ENCODE measurements around the gene DNM3.

DNA sequence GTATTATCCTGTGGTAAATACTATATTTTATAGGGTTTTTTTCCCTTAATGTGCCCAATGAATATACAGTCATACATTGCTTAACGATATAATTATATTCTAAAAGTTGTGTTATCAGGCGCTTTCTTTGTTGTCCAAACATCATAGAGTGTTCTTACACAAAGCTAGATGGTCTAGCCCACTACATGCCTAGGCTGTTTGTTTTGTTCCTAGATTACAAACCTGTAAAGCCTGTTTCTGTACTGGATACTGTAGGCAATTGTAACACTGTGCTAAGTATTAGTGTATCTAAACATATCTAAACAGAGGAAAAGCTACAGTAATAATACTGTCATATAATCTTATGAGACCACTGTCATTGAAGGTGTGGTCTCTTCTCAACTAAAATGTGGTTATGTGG lies 336.6 kb downstream of the DNM3 start:
- TF ChIP-seq, protein P1, sequence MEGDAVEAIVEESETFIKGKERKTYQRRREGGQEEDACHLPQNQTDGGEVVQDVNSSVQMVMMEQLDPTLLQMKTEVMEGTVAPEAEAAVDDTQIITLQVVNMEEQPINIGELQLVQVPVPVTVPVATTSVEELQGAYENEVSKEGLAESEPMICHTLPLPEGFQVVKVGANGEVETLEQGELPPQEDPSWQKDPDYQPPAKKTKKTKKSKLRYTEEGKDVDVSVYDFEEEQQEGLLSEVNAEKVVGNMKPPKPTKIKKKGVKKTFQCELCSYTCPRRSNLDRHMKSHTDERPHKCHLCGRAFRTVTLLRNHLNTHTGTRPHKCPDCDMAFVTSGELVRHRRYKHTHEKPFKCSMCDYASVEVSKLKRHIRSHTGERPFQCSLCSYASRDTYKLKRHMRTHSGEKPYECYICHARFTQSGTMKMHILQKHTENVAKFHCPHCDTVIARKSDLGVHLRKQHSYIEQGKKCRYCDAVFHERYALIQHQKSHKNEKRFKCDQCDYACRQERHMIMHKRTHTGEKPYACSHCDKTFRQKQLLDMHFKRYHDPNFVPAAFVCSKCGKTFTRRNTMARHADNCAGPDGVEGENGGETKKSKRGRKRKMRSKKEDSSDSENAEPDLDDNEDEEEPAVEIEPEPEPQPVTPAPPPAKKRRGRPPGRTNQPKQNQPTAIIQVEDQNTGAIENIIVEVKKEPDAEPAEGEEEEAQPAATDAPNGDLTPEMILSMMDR (optimal IDR thresholded peaks at IDR 0.05 in 1 of 3, IDR thresholded peaks at IDR 0.05 in 1 of 3, conservative IDR thresholded peaks at IDR 0.05 in 1 of 3; ENCODE audit: extremely low read depth in 1 of 3, insufficient read depth in 2 of 3, low read length in 3 of 3), result no peak
- no peak for TF ChIP-seq EZH2 (IDR thresholded peaks at IDR 0.05; ENCODE audit: low read length)
